ENCODE results near the gene GOLGA8O.
"Not testable (repeated sequence)": the region's sequence is repeated elsewhere in the genome, so short reads cannot be mapped to it uniquely, and the experiment has no call there.

Gene GOLGA8O

GRCh38 chr15:32396522-32396921 lies 58.9 kb downstream of the GOLGA8O start:
- not testable (repeated sequence) for H3K36me3 ChIP-seq (ENCODE audit: insufficient read depth, low read length); H3K4me1 ChIP-seq (ENCODE audit: insufficient read depth, low read length); H3K9me3 ChIP-seq (ENCODE audit: control insufficient read depth, insufficient read depth, low read length); H3K9ac ChIP-seq (ENCODE audit: low read depth, low read length)

All from ES-I3 (cell line).